SK-N-SH (cell line): ENCODE data around the gene GPR107. TPM values are rescaled to one million over a fixed set of nuclear protein-coding genes. Genes with fewer than 3 reads are reported as not detected.
"Not testable (repeated sequence)": the region's sequence is repeated elsewhere in the genome, so short reads cannot be mapped to it uniquely, and the experiment has no call there.

ENCODE experiments used
- CTCF ChIA-PET: fragments of 300-600, 350-600 bp; formaldehyde crosslinking; extraction: SDS; loops from one replicate; lab custom pipeline; 2021; lab: Yijun Ruan, JAX
- POLR2A ChIA-PET: fragments of 350-600 bp; sonication (Branson Sonifier 250); formaldehyde crosslinking; extraction: SDS; loops from one replicate; lab custom pipeline; 2020; ENCODE audit warnings: antibody characterized with exemption, inconsistent platforms; lab: Yijun Ruan, JAX
- DNase-seq: peaks from one replicate; pipeline ENCODE4 v3.0.0; 2012
- H2AFZ ChIP-seq: fragments of 200-600 bp; sonication (generic); 2 replicates; pipeline ENCODE4 v1.8.1; 2016; ENCODE audit warnings: antibody characterized with exemption, mild to moderate bottlenecking, low read depth
- H3F3A ChIP-seq: fragments of 200-600 bp; sonication (generic); replicated peaks from 2 replicates; pipeline ENCODE3; 2016; ENCODE audit warnings: antibody characterized with exemption, mild to moderate bottlenecking; ENCODE audit not compliant: insufficient read depth
- H3K27ac ChIP-seq, 2 experiments: fragments of 200-500 bp in 1 of 2; fragments of 200-600 bp in 1 of 2; sonication (Bioruptor generic) in 1 of 2; sonication (generic), shearing (Covaris generic) in 1 of 2; 2 replicates each; pipeline versions ENCODE4 v1.5.1 to v1.6.1; 2014 to 2016; ENCODE audit warnings: low read depth in 2 of 2, inconsistent platforms in 1 of 2, low read length in 1 of 2, mild to moderate bottlenecking in 1 of 2, mixed read lengths in 1 of 2
- H3K27me3 ChIP-seq: fragments of 200-600 bp; sonication (generic), shearing (Covaris generic); 2 replicates; pipeline ENCODE4 v1.6.1; 2016; ENCODE audit warnings: mixed run types; ENCODE audit not compliant: insufficient read depth
- H3K36me3 ChIP-seq, 2 experiments: fragments of 200-500 bp in 1 of 2; fragments of 200-600 bp in 1 of 2; sonication (Bioruptor generic) in 1 of 2; sonication (generic) in 1 of 2; replicated peaks in 1 of 2; 2 replicates each; pipeline versions ENCODE3 to v1.5.1; 2014 to 2016; ENCODE audit warnings: low read length in 1 of 2, mild to moderate bottlenecking in 1 of 2; ENCODE audit not compliant: insufficient read depth in 2 of 2, control insufficient read depth in 1 of 2
- H3K4me1 ChIP-seq, 2 experiments: fragments of 200-500 bp in 1 of 2; fragments of 200-600 bp in 1 of 2; sonication (Bioruptor generic) in 1 of 2; sonication (generic), shearing (Covaris generic) in 1 of 2; 2 replicates each; pipeline versions ENCODE4 v1.5.1 to v1.6.1; 2014 to 2016; ENCODE audit warnings: low read depth in 1 of 2, low read length in 1 of 2, mixed run types in 1 of 2; ENCODE audit not compliant: insufficient read depth in 2 of 2, control insufficient read depth in 1 of 2
- H3K4me2 ChIP-seq: fragments of 200-600 bp; sonication (generic), shearing (Covaris generic); 2 replicates; pipeline ENCODE4 v1.6.1; 2017; ENCODE audit warnings: mixed run types
- H3K4me3 ChIP-seq, 2 experiments: fragments of 200-500 bp in 1 of 2; fragments of 200-600 bp in 1 of 2; sonication (Bioruptor generic) in 1 of 2; sonication (generic), shearing (Covaris generic) in 1 of 2; 2 replicates each; pipeline versions ENCODE4 v1.5.1 to v1.8.1; 2014 to 2016; ENCODE audit warnings: low read depth in 2 of 2, inconsistent platforms in 1 of 2, low read length in 1 of 2, mild to moderate bottlenecking in 1 of 2, mixed read lengths in 1 of 2, moderate library complexity in 1 of 2
- H3K79me2 ChIP-seq: fragments of 200-600 bp; sonication (generic); 2 replicates; pipeline ENCODE4 v1.8.1; 2017; ENCODE audit warnings: mild to moderate bottlenecking; ENCODE audit not compliant: insufficient read depth
- H3K9ac ChIP-seq: fragments of 200-600 bp; sonication (generic); 2 replicates; pipeline ENCODE4 v1.6.1; 2017; ENCODE audit warnings: mixed run types
- H3K9me2 ChIP-seq: fragments of 200-600 bp; sonication (generic); 2 replicates; pipeline ENCODE4 v1.6.1; 2017; ENCODE audit warnings: mixed run types
- H3K9me3 ChIP-seq: fragments of 200-600 bp; sonication (generic); 2 replicates; pipeline ENCODE4 v1.6.1; 2017; ENCODE audit warnings: mixed run types, mild to moderate bottlenecking, moderate library complexity
- H4K20me1 ChIP-seq: fragments of 200-600 bp; sonication (generic); 2 replicates; pipeline ENCODE4 v1.6.1; 2017; ENCODE audit warnings: mild to moderate bottlenecking, mixed run types; ENCODE audit not compliant: insufficient read depth
- ELF1 ChIP-seq: IDR thresholded peaks from 2 replicates; pipeline ENCODE4 v1.4.0; 2012
- EP300 ChIP-seq, 2 experiments: IDR thresholded peaks; 2 replicates each; pipeline versions ENCODE4 v1.4.0 to v1.6.1; 2012; ENCODE audit warnings: borderline replicate concordance in 1 of 2, low read depth in 1 of 2, low read length in 1 of 2
- EZH2phosphoT487 ChIP-seq: fragments of 200-600 bp; sonication (generic); IDR thresholded peaks from 2 replicates; pipeline ENCODE4 v1.6.1; 2017; ENCODE audit warnings: low read depth, mixed run types, mild to moderate bottlenecking, antibody characterized with exemption, moderate library complexity, borderline replicate concordance
- FOXJ3 ChIP-seq: sonication (generic); formaldehyde crosslinking; IDR thresholded peaks from 2 replicates; pipeline ENCODE4 v1.5.1; 2020; ENCODE audit warnings: mild to moderate bottlenecking, missing genetic modification reagents
- NFIC ChIP-seq: IDR thresholded peaks from 2 replicates; pipeline ENCODE4 v1.4.0; 2012; ENCODE audit warnings: borderline replicate concordance
- RXRA ChIP-seq: IDR thresholded peaks from 2 replicates; pipeline ENCODE4 v1.4.0; 2012; ENCODE audit warnings: low read depth, mild to moderate bottlenecking, borderline replicate concordance
- SIN3A ChIP-seq: IDR thresholded peaks from 2 replicates; pipeline ENCODE4 v1.6.1; 2012; ENCODE audit warnings: low read depth, mild to moderate bottlenecking, low read length, moderate library complexity, borderline replicate concordance
- TCF12 ChIP-seq: IDR thresholded peaks from 2 replicates; pipeline ENCODE4 v1.4.0; 2012
- TEAD4 ChIP-seq: IDR thresholded peaks from 2 replicates; pipeline ENCODE4 v1.4.0; 2012; ENCODE audit warnings: mild to moderate bottlenecking, borderline replicate concordance; ENCODE audit not compliant: insufficient read depth
- USF2 ChIP-seq: fragments of 150-350 bp; IDR thresholded peaks from 2 replicates; pipeline ENCODE4 v1.6.1; 2017; ENCODE audit warnings: antibody characterized with exemption, low read length, low read depth, borderline replicate concordance
- YY1 ChIP-seq: IDR thresholded peaks from 2 replicates; pipeline ENCODE4 v1.4.0; 2012; ENCODE audit warnings: low read depth, mild to moderate bottlenecking
- WGBS: methylation state at CpG from one replicate; pipeline ENCODE4 v1.1.6; 2017; ENCODE audit warnings: low lambda C conversion rate; 5-methylcytosine and 5-hydroxymethylcytosine counted together
- polyA plus RNA-seq, 3 experiments: library from polyadenylated mRNA; depleted of rRNA; stranded (reverse); fragments of >200 nt; gene quantifications; 2 replicates each; pipeline ENCODE4 v1.2.3, GENCODE V29; 2012

Gene GPR107
- polyA plus RNA-seq, 1 of the 3 experiments (the other 2 are of a cell fraction): 23.0 TPM

GRCh38 chr9:130008538-130008937 is 45.2 kb upstream of the GPR107 start:
- Histone ChIP-seq H3K79me2 (peaks cover 60% of the 10 kb centered on the region), H3K36me3 (no peaks in the 10 kb centered on the region), H3K27me3 (no peaks in the 10 kb centered on the region), H3F3A (peaks cover 4% of the 10 kb centered on the region), H2AFZ (no peak overlapping the region), H3K27ac (no peak overlapping the region), H3K4me2 (no peak overlapping the region), H4K20me1 (peaks cover 14% of the 10 kb centered on the region; the same call in 1 of the 2 replicates), H3K9me2 (no peaks in the 10 kb centered on the region), H3K9ac (no peak overlapping the region), H3K9me3 (no peaks in the 10 kb centered on the region), H3K4me3 (no peak overlapping the region), H3K4me1 (no peaks in the 10 kb centered on the region; a peak in 1 of 4 replicates)
- 100% methylated on average over 5 of the region's 5 CpGs for WGBS
- no peak for TF ChIP-seq SIN3A
- no peak for TF ChIP-seq RXRA
- no peak for TF ChIP-seq TCF12
- TF ChIP-seq USF2: no peak
- TF ChIP-seq YY1: no peak
- TF ChIP-seq ELF1: no peak
- TF ChIP-seq NFIC: no peak
- TF ChIP-seq EZH2phosphoT487: no peak
- no peak for TF ChIP-seq EP300 (IDR thresholded peaks at IDR 0.05; ENCODE audit: borderline replicate concordance in 1 of 2, low read depth in 1 of 2, low read length in 1 of 2)
- no peak for TF ChIP-seq FOXJ3 (CRISPR knock-in tag)
- TF ChIP-seq TEAD4: no peak
- ChIA-PET POLR2A (no interaction called here), CTCF (interaction anchor here (1.0 to 1.1 kb wide), 2 partner anchors 13 to 32 kb away, joined by 3 to 4 read pairs; no protein-coding TSS in a partner anchor)
- no peak for DNase-seq

- H3K9ac ChIP-seq, H3F3A ChIP-seq, H3K36me3 ChIP-seq, DNase-seq, H3K4me1 ChIP-seq, H3K27ac ChIP-seq, H3K4me3 ChIP-seq, H3K9me2 ChIP-seq, POLR2A ChIA-PET, H3K9me3 ChIP-seq, H3K27me3 ChIP-seq, H2AFZ ChIP-seq, H3K4me2 ChIP-seq: not testable (repeated sequence)
- Histone ChIP-seq H4K20me1 (peaks cover 14% of the 10 kb centered on the region; the same call in 1 of the 2 replicates), H3K79me2 (peaks cover 60% of the 10 kb centered on the region)
- WGBS: 91% methylated on average over 10 of the region's 10 CpGs
- CTCF ChIA-PET: interaction anchor here (1.0 kb wide), 1 partner anchor 31 kb away, joined by 3 read pairs; no protein-coding TSS in a partner anchor
These were observed 44.2 kb upstream of the GPR107 start for GRCh38 chr9:130009546-130009945.
